ENCODE results near the gene ACTN1.
"Not testable (repeated sequence)": the region's sequence is repeated elsewhere in the genome, so short reads cannot be mapped to it uniquely, and the experiment has no call there.

The ACTN1 gene

DNA sequence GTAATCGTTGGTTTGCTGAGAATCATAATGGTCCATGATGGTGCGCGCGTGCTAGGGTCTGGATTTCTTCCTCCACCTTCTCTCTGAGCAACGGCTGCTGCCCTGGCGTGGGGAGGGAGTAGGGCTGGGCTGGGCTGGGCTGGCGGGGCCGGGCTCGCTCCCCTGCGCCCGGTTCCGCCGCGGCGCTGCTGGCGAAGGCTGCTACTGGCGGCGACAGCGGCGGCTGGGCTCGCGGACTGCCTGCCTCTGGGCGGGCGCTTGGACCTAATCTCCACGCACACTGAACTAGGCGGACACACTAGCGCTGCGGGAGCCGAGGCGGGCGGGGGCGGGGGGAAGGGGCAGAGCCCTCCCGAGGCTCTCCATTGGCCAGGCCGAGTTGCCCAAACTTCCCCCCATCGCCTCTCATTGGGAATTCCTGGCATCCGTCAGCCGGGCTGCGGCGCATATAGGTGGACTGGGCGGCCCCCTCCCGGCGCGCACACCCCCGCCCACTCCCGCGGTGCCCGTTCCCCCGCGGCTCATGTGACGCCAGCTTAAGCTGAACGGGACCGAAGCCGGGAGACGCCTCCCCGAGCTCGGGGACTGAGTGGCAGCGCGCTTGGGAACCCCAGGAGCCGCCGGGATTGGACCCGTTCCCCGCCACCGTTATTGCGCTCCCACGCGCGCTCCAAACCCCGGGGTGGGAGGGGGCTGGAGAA lies at the start of gene ACTN1:
Gene ACTN1 (minus strand): TSS at position 282 of the 701 bp plus-strand sequence. CDS start 246 bp downstream, at position 36.
- peak; percentile 95 for DNase-seq

DNA sequence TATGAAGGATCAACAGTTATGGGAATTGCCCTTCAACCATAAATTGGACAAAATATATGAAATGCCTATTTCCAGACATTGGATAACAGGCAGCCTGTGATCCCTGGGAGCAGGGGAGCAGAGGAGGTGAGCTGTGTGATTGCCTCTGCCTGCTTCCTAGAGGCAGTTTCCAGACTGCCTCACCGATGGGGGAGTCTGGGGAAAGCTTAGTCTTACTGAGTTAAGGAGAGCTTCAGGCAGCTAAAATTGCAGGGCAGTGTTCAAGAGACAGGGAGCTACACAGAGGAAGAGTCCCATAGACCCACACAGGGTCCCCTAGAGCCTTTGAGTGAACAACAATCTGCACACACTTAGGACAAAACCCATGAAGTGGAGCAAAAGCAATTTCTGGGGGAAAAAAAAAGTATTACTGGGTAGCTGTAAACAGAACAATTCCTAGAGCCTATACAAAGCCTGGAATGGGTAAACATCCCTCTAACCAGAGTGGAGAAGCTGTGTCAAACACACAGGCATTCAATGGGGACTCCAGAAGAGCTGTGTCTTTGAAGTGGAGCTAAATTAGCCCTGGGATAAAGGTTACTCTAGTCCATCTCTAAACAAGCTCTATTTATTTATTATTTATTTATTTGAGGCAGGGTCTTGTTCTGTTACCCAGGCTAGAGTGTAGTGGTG lies 48.3 kb upstream of the ACTN1 start:
- DNase-seq = no peak

DNA sequence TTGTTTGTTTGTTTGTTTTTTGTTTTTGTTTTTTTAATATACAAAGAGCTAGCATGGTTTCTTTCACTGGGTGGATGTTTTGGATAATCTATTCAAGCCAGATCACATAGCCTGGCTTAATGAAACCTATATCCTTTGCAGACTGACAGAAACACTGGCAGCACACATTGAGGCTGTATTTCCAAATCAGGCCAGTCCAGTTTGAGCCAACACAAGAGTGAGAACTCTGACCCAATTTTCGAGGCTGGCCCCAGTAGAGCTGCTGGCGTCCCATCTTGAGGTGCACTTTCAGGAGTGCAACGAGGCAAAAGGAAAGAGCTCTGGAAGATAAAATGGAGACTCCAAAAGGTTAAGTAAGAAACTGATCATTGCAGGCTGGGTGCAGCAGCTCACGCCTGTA lies 43.9 kb upstream of the ACTN1 start:
- DNase-seq = no peak

DNA sequence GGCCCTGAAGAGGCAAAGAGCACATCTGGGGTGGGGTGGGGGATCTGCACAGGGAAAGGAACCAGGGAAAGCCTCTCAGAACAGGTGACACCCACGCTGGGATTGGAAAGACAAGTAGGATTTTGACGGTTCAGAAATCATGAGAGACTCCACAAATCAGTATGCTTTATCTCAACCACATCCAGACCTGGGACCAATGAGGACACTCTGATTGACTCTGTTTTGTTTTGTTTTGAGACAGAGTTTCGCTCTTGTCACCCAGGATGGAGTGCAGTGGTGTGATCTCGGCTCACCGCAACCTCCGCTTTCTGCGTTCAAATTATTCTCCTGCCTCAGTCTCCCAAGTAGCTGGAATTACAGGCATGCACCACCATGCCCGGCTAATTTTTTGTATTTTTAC lies 43.0 kb upstream of the ACTN1 start:
- DNase-seq = not testable (repeated sequence)

DNA sequence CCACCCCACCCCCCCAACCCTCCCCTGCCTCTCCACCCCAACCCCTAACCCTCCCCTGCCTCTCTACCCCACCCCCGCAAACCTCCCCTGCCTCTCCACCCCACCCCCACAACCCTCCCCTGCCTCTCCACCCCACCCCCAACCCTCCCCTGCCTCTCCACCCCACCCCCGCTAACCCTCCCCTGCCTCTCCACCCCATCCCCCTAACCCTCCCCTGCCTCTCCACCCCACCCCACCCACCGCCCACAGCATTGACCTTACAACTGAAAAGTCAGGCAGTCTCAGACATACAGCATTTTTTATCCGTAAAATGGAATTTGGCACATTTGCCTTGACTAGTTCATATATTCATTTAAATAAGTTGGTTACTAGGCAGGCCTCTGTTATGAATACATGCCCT lies 38.6 kb upstream of the ACTN1 start:
- no peak for DNase-seq

DNA sequence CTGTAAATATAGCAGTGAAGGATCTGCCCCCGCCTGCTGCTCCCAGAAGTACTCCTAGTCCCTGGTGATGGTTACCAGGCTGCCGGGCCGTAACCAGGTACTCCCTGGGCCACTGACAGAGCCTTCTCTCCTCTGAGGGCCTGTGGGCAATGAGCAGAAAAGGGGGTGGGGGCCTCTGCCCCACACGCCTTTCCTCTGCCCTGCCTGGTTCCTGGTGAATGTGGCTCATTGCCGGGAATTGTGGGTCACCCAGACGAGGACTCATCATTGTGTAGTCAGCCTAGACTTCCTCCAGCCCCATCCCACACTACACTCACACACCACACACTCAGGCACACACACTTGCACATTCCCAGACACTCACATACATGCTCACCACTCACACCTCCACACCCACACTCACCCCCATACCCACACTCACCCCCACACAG lies 35.7 kb upstream of the ACTN1 start:
- no peak for DNase-seq

DNA sequence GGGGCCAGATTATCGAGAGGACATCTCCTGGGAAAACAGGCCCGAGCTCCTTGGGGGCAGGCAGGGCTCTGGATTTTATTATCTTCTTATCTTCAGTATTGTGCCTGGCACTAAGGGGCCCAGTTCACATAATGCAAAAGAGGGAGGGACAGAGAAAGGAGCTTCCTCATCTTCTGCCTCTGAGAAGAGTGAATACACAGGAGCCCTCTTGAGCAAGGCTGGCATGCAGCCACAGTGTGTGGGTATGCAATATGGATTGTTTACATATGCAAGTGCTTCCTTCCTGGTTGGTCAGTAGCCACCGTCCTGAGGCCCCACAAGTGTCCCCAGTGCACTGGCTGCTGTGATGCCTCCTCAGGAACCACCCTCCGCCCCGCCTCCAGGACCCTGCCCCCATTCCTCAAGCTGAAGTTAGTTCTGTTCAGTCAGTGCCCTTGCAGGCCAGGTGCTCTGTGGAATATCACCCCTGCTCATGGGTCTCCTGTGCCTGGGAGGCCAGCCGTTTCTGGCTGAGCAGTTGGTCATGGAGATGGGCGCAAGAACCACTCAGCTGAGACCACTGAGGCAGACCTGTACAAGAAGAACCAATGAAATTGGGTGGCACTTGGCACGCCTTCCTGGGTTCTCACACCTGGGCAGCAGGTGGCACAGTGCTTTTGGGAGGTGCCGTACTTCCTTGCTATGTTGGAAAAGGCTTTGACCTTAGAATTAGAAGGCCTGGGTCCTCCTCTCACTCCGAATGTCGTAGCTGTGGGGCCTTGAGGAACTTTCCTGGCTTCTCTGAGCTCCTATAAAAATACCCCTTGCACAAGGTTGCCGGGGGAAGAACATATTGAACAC lies 35.1 kb upstream of the ACTN1 start:
- DNase-seq = peak; percentile 47

DNA sequence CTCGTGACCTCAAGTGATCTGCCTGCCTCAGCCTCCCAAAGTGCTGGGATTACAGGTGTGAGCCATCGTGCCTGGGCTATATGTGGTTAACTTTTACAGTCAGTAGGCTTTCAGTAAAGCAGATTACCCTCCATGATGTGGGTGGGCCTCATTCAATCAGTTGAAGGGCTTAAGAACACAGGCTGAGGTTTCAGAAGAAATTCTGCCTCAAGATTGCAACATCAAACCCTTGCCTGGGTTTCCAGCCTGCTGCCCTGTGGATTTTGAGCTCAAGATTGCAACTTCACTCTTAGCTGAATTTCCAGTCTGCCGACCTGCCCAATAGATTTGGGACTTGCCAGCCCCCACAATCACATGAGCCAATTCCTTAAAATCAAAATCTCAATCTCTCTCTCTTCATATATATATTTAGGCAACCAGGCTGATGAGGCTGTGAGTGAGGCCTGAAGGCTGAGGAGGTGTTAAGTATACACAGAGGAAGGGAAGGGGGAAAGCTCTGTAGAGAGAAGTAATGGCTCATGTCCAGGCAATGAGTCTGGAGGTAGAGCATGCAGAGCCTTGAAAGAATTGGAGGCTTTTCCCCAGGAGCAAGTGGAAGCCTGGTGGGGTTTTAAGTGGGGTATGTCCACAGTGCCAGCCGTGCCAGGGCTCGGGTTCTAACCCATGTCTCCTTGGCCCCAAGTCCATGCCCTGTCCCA lies 33.3 kb upstream of the ACTN1 start:
- DNase-seq = no peak

DNA sequence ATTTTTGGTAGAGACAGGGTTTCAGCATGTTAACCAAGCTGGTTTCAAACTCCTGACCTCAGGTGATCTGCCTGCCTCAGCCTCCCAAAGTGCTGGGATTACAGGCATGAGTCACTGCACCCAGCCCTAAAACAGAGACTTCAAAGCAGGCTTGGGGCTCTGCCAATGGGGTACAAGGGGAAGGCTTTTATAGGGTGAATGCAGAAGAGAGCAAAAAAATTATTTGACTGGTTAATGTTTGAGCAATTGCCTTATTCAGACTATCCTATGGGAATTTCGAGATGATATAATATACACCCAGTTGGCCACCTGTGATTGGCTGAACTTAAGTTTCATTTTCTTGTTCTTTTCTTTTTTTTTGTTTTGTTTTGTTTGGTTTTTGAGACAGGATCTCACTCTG lies 31.5 kb upstream of the ACTN1 start:
- no peak for DNase-seq

DNA sequence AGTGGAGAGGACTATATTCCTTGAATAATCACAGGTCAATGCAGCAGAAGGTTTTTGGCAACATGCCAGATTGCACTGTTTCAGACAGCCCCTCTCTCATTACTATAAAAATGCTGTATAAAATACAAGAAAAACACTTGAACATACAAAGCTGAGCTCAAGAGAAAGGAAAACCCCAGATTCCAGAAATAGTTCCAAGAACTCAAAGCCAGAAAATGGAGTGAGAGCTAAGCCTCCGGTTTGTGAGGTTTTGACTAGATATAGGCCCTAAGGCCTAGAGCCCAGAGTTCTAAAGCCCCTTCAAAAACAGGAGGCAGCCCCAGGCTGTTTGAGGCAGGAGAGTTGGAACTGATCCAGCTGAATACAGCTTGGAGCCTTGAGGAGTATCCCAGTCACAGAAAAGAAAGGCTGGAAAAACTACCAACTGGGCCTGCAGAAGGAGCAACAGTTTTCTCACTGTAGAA lies 29.4 kb upstream of the ACTN1 start:
- DNase-seq = peak; percentile 66

DNA sequence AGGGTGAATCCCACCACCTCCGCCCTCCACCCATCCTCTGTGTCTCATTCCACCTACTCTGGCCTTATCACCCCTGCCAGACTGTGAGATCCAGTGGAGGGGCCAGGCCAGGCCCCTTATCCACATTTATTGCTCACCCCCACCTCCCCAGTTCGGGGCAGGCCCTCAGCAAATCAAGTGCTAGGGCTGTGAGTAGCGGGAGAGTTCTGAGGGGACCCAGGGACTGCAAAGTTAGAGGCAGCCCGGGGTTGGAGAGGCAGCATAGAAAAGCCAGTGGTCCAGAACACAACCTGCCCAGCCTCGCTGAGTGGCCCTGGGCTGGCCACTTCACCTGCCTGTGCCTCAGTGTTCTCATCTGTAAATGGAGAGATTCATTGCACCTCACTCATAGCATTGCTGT lies 27.2 kb upstream of the ACTN1 start:
- no peak for DNase-seq

DNA sequence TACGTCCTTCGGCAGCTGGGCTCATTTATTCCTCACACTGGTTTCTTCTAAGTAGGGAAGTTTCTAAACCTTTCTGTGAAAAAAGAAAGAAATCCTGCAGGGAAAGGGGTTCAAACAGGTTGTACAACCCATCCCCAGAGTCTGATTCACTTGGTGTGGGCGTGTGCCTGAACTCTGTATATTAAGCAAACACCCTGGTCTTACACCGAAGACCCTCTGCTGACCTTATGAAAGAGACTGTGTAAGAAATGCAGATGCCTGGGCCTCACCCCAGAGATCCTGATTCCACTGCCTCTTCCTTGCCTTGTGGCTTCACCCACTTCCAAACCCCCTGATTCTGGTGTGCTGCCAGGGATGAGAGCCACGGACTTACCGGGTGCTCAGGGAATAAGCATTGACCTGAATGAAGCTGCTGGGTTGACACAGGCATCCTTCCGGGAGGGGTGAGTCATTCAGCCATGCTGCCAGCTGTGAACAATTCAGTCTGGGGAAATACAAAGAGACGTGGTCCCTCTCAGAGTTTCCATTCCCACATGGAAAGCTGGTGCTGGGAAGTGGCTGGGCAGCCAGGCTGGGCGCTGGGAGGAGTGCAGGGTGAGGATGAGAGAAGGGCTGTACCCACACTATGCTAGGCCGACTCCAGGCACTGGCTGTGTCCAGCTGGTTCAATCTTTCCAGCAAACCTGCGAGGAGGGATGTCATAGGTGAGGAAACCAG lies 26.5 kb upstream of the ACTN1 start:
- DNase-seq = no peak

DNA sequence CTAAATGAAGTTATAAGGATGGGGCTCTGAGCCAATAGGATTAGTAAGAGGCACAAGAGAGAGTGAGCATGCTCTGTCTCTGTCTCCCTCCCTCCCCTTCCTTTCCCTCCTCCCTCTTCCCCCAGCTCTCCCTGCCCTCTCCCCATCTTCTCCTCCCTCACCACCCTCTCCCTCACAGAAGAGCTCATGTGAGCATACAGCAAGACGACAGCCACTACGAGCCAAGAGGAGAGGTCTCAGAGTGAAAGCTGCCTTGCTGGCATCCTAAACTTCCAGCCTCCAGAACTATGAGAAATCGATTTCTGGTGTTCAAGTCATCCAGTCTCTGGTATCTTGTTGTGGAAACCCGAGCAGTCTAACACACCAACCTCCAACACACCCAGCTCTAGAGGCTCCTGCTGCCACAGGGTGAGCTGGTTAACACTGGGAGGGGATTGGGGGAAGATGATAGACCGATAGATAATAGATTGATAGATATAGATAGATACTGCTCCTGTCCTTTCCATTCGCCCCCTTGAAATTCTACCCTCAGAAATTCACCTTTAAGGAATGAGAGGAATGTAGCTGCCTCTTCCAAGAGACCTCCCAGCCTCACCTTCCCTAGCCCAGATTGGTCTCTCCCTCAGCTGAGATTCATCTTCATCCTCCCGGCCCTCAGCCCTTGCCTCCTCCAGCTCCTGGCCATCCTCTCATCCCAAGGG lies 25.8 kb upstream of the ACTN1 start:
- DNase-seq = no peak

DNA sequence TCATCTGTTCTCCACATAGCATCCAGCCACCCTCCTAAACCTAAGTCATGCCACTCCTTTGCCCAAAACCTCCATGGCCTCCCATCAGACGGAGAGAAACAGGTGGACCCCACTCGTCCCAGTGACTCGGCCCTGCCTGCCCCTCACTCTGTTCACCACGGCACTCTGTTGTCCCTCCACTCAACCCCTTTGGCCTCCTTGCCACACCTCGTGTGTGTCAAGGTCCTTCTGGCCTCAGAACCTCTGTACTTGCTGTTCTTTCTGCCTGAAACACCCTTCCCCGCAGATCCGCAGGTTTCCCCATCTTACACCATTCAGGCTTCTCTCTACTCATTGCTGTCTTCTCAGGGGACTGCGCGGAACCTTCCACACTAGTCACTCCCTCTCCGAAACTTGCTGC lies 24.5 kb upstream of the ACTN1 start:
- DNase-seq = no peak

DNA sequence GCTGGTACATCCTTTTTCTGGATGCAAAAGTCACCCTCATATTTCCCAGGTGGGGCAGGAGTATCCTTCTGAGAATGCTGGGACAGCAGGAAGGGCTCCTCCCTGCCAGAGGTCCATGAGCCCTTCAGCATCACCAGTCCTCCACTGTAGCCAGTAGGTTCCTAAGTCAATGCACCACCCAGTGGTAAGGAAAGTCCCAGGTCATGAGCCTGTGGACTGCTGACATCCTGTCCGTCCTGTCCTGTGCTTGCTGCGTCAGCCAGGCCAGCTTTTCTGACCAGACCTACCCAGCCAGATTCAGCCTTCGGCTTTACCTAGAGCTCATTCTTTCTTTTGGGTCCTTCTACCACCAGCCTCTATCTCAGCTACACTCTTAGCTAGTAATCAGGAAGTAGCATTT lies 23.0 kb upstream of the ACTN1 start:
- no peak for DNase-seq

DNA sequence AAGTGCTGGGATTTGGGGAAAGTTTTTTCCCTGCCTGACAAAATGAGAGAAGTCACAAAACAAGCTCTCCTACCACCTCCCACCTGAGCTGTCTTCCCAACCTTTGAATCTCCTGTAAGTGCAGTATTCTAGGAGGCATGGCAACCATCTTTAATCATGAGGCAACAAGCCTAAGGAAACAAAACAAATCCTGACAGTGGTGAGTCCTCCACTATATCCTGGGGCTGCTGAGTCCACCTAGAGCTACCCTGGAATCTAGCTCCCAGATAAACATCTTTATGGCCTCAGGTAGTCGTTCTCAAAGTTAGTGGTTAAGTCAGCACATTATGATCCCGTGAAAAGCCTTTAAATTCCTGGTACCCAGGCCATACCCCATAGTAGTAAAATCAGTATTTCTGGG lies 22.3 kb upstream of the ACTN1 start:
- no peak for DNase-seq

DNA sequence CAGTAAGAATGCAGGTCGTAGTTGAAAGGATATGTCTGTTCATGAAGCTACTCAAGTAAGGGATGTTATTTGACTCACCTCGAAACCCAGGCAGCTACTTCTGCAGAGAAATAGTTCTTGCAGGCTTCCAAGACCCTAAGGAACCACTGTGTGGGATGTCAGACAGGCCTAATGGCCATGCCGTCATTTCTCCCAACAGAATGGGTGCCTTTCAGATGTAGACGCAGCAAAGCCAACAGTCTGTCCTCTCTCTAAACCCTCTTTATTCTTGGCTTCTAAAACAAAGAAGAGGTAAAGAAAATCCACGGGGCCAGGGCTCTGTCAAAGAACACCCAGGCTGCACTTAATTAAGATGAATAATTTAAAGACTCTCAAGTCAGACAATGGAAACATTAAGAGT lies 19.0 kb upstream of the ACTN1 start:
- no peak for DNase-seq

DNA sequence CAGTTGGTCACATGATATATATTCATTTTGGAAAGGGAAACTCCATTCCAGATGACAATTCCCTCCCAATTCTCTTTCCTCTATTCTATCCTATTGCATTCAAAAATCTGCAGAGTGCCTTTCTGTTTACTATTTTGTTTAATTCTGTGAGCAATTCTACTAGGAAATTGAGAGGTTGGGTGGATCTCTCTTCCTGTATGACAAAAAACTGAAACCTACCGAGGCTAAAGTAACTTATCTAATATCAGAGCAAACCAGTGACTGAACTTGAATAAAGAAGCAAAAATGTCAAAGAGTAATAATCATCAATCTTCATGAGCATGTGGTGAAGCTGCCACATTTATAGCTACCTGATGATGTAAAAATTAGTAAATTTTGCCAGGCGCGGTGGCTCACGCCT lies 16.6 kb upstream of the ACTN1 start:
- DNase-seq = no peak

DNA sequence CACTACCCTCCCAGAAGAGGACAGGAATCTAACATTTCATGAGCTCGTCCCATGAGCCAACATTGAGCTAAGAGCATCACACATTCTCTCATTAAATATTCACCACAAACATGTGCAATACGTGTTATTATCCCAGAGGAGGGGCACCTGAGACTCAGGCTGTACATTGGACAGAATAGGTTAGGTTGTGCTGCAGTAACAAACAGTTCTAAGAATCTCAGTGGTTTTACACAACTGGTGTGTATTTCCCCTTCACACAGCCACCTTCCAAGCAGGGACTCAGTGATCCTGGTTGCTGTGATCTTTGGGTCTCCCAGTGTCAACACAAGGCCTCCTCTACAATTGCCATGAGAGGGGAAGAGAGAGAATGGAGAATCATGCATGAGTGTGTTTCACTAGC lies 15.0 kb upstream of the ACTN1 start:
- DNase-seq = no peak

DNA sequence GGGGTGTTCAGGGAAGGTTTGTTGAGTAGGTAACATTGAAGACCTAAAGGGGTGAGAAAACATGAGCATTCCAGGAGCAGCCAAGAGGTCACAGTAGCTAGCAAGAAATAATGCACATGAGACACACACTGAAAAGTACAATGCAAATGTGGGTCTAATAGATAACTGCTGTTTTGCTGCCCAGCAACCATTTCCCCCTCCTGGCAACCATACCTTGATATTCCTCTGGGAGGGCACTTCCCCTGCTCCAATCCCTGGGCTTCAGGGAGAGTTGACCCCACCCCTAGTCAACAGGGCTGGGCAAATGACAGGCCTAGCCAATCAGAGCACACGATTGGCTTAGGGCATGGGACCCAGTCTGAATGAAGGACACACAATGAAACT lies 8.5 kb upstream of the ACTN1 start:
- no peak for DNase-seq

DNA sequence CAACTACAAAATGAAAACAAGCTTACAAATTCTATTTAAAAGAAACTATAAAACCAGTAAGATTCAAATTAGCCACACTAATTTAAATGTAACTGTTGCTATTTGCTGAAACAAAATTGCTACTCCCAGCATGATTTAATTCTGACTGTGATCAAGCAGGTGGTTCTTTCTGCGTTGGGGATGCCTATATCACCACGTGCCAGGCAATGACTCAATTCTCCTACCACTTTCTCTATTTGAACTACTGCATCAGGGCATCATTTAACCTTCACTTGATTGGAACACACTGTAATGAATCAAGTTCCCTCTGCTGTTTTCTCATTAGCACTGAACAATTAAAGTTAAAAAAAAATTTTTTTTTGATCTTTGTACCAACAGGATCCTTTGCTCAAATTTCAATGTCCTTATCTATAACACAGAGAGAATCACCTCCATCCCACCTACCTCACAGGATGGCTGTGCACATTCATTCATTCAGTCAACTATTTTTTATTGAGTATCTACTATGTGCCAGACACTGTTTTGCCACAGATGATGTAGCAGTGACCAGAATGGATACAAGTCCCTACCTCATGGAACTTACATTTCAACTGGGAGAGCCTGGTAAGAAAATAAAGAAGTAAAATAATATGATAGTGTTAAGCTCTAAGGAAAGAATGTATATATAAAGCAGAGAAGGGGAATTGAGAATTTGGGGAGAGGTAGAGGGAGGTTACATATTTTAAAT lies 8.0 kb upstream of the ACTN1 start:
- DNase-seq = no peak

Data from DMS79 treated with DMSO at 0.1 percent for 48 hours (cell line).